Gastroesophageal sphincter (tissue), 4 donors: ENCODE measurements around the gene LRRC36. TPM values are rescaled to one million over a fixed set of nuclear protein-coding genes. Genes with fewer than 3 reads are reported as not detected.

Source experiments
- ATAC-seq: fragments of 150-250 bp; one replicate; pipeline ENCODE4 v1.9.1; 2016; ENCODE audit warnings: mild to moderate bottlenecking, moderate library complexity
- H3K27ac ChIP-seq, 4 donors: fragments of 200-600 bp; sonication (generic) in 3 of 4; 1 replicate in 3 of 4; 2 replicates in 1 of 4; pipeline ENCODE4 v1.5.1; 2016 to 2019
- H3K27me3 ChIP-seq: fragments of 200-600 bp; sonication (generic); one replicate; pipeline ENCODE4 v1.5.1; 2019
- H3K36me3 ChIP-seq, 2 donors: fragments of 200-600 bp; sonication (generic); one replicate each; pipeline ENCODE4 v1.5.1; 2019; ENCODE audit warnings: control low read depth in 1 of 2
- H3K4me1 ChIP-seq, 3 donors: fragments of 200-600 bp; sonication (generic); 1 replicate in 2 of 3; 2 replicates in 1 of 3; pipeline ENCODE4 v1.5.1; 2016 to 2019; ENCODE audit warnings: control low read depth in 2 of 3
- H3K4me3 ChIP-seq, 2 donors: fragments of 200-600 bp; sonication (generic); one replicate each; pipeline ENCODE4 v1.5.1; 2019; ENCODE audit warnings: mild to moderate bottlenecking in 1 of 2, moderate library complexity in 1 of 2
- H3K9me3 ChIP-seq, 3 donors: fragments of 200-600 bp; sonication (generic); one replicate each; pipeline ENCODE4 v1.5.1; 2017 to 2019; ENCODE audit warnings: control low read depth in 2 of 3
- EP300 ChIP-seq: sonication (generic); formaldehyde crosslinking; IDR thresholded peaks from one replicate; pipeline ENCODE4 v1.6.1; 2017; ENCODE audit warnings: antibody characterized with exemption, mild to moderate bottlenecking
- POLR2A ChIP-seq, 2 donors: fragments of 450-650 bp; IDR thresholded peaks; one replicate each; pipeline ENCODE4 v1.6.1; 2017; ENCODE audit warnings: antibody characterized with exemption in 2 of 2, mild to moderate bottlenecking in 2 of 2, moderate library complexity in 1 of 2
- POLR2AphosphoS5 ChIP-seq: sonication (generic); formaldehyde crosslinking; IDR thresholded peaks from one replicate; pipeline ENCODE4 v1.6.1; 2017; ENCODE audit warnings: antibody characterized with exemption
- WGBS, 2 donors: methylation state at CpG; one replicate each; pipeline ENCODE4 v1.1.5; 2018; ENCODE audit warnings: low coverage in 1 of 2; 5-methylcytosine and 5-hydroxymethylcytosine counted together
- total RNA-seq, 4 donors: library from RNA; depleted of rRNA; stranded (reverse); fragments of >200 nt; gene quantifications; one replicate each; pipeline ENCODE4 v1.1.0, GENCODE V29; 2016
- TF ChIP-seq, protein P1 (sequence below), 4 experiments: fragments of 200-600 bp in 2 of 4; fragments of 450-650 bp in 2 of 4; sonication (generic) in 1 of 4; IDR thresholded peaks; one replicate each; pipeline ENCODE4 v1.5.1; 2017 to 2019; ENCODE audit warnings: antibody characterized with exemption in 4 of 4, mild to moderate bottlenecking in 2 of 4, moderate library complexity in 2 of 4

LRRC36 gene
- total RNA-seq, 4 donors from 2014 or later: 0.27 TPM; not detected in 3

DNA sequence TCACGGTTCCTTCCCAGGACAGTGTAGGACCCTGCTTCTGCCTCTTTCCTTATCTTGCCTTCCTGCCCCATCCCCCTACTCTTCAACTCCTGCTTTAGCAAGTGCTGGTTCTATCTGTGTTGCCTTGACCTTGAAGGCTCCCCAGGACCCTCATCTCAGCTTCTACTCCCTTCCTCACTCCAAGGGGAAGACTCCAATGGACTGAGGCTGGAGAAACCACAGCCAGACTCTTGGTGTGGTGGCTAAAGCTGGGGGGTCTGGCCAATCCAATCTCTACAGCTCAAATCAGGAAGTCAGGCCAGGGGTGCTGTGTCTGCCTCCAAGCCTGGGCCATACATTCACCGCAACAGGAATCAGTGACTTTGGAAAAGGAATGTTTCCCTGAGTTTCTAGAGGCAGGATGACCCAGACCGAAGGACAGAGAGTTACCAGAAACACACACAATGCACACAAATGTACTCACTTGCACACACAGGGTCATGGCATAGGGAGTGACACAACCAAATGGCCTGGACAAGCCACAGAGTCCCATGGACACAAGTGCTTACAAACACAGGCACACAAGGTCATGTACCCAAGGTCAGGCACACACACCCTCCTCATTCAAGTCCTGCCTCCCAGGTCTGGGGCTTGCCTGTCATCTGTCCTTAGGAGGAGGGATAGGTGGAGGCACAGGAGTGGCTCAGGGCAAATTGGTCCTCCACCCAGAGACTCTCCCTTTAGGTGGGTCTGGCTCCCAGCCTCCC is 102.6 kb downstream of the LRRC36 start:
- peaks cover 0 to 41% (median 15%) of the 10 kb centered on the region in 3 donors for H3K4me1 ChIP-seq
- 90 to 100% methylated on average over 1 to 2 of the region's 3 CpGs for WGBS, 2 donors
- peaks cover 59% of the 10 kb centered on the region for H3K27me3 ChIP-seq
- H3K9me3 ChIP-seq: no peaks in the 10 kb centered on the region
- no peak overlapping the region for H3K27ac ChIP-seq
- TF ChIP-seq, protein P1, sequence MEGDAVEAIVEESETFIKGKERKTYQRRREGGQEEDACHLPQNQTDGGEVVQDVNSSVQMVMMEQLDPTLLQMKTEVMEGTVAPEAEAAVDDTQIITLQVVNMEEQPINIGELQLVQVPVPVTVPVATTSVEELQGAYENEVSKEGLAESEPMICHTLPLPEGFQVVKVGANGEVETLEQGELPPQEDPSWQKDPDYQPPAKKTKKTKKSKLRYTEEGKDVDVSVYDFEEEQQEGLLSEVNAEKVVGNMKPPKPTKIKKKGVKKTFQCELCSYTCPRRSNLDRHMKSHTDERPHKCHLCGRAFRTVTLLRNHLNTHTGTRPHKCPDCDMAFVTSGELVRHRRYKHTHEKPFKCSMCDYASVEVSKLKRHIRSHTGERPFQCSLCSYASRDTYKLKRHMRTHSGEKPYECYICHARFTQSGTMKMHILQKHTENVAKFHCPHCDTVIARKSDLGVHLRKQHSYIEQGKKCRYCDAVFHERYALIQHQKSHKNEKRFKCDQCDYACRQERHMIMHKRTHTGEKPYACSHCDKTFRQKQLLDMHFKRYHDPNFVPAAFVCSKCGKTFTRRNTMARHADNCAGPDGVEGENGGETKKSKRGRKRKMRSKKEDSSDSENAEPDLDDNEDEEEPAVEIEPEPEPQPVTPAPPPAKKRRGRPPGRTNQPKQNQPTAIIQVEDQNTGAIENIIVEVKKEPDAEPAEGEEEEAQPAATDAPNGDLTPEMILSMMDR (IDR thresholded peaks at IDR 0.05): no peak
- TF ChIP-seq EP300: no peak
- no peak for TF ChIP-seq POLR2A (IDR thresholded peaks at IDR 0.05)
- no peak for TF ChIP-seq POLR2AphosphoS5
- ATAC-seq: no peak
- H3K4me3 ChIP-seq: no peak overlapping the region
- no peaks in the 10 kb centered on the region for H3K36me3 ChIP-seq

DNA sequence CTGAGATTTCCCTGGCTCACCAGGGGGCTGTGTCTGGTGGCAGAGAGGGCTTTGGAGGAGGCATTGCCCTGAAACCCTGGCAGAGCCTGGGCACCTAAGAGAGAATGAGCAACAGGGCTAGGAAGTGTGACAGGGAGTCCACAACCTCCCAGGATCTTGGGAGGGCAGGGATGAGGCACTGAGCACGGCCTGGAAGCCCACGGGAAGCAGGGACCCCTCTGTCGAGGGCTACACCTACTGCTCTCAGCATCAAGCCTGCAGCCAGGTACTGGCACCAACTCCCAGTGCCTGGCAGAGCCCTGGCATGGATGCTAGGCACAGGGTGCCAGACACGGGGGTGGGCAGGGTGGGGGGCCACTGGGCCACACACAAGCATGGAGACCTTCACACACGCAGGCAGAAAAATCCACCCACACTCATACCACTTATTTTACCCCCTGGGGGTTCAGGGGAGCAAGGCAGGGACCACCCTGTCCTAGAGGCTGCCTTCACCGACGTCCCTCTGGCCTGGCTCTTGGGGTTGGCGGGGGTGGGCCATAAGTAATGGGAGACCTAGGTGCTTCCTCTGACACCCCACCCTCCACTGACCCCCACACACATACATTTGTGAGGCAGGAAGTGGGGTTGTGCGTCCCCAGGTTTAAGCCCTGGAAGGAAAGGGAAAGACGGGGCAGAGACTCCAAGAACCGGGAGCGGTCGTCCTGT is 103.3 kb downstream of the LRRC36 start:
- peaks cover 52% of the 10 kb centered on the region for H3K27me3 ChIP-seq
- no peak for ATAC-seq
- H3K4me3 ChIP-seq: peak overlapping the region in 1 of 2 donors; percentile 57
- no peaks in the 10 kb centered on the region for H3K36me3 ChIP-seq
- TF ChIP-seq POLR2AphosphoS5: no peak
- TF ChIP-seq EP300: no peak
- no peak for TF ChIP-seq POLR2A (IDR thresholded peaks at IDR 0.05)
- TF ChIP-seq, protein P1 (IDR thresholded peaks at IDR 0.05): no peak
- no peaks in the 10 kb centered on the region for H3K9me3 ChIP-seq
- peaks cover 0 to 41% (median 15%) of the 10 kb centered on the region in 3 donors for H3K4me1 ChIP-seq
- H3K27ac ChIP-seq: peak overlapping the region in 1 of 4 donors; percentile 61
- WGBS, 2 donors: 16% methylated on average over 7 of the region's 13 CpGs; no CpG with 5 or more reads in 1 of the 2 donors

DNA sequence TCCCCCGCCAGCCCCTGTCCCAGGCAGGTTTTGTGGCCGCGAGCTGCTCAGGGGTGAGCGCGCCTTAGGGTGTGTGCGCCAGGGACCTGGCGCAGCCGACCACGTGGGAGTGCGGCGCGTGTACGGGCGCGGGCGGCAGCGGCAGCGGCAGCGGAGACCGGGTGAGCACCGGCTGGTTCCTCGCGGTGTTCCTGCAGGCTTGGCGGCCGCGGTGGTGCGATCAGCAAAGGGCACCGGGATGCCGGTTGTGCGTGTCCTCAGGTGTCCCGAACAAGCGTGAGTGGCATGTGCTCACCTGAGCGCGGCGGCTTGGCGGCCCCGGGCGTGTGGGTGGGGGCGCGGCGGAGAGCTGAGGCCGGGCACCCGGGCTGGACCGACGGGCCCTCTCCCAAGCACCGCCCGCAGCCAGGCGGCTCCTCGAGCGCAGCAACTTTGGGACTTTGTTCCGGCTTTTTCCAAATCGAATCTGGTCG is 103.9 kb downstream of the LRRC36 start:
- Histone ChIP-seq H3K4me3 (peak overlapping the region; percentile 21 to 57), H3K27ac (peak overlapping the region in 2 of 4 donors; percentile 61 to 63)
- TF ChIP-seq POLR2AphosphoS5 (no peak), EP300 (no peak), POLR2A (IDR thresholded peaks at IDR 0.05) (no peak)
- TF ChIP-seq, protein P1 (IDR thresholded peaks at IDR 0.05): no peak

DNA sequence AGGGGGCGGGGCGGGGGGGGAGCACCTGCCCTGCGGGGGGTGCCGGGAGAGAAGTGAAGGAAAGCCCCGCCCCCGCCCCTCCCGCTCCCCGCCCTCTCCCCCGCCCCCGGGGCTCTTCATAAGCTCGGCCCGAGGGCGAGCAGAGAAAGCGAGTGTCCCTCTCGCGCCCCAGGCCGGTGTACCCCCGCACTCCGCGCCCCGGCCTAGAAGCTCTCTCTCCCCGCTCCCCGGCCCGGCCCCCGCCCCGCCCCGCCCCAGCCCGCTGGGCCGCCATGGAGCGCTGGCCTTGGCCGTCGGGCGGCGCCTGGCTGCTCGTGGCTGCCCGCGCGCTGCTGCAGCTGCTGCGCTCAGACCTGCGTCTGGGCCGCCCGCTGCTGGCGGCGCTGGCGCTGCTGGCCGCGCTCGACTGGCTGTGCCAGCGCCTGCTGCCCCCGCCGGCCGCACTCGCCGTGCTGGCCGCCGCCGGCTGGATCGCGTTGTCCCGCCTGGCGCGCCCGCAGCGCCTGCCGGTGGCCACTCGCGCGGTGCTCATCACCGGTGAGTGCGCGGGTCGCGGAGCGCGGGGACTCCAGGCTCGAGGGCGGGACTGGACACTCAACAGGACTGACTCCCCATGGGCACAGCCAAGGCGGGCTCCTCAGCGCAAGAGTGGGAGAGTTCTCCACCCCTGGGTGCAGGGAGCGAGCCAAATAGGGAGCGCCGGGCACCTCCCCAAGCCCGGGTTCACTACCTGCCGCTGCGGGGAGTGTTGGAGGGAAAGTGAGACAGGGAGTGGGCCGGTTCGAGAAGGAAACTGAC is 104.6 kb downstream of the LRRC36 start, which contains the start of gene HSD11B2:
TSS of gene HSD11B2 (plus strand) at position 145 of the 798 bp plus-strand sequence. CDS start at position 273, 128 bp downstream.
- no CpG with 5 or more reads among the region's 87 CpGs for WGBS, 2 donors
- H3K27me3 ChIP-seq: peaks cover 40% of the 10 kb centered on the region
- H3K9me3 ChIP-seq: no peaks in the 10 kb centered on the region
- peaks cover 0 to 41% (median 15%) of the 10 kb centered on the region in 3 donors for H3K4me1 ChIP-seq
- no peak for TF ChIP-seq POLR2A (IDR thresholded peaks at IDR 0.05)
- TF ChIP-seq, protein P1 (IDR thresholded peaks at IDR 0.05): peak in 2 of 4 experiments; percentile 18 to 27
- peak within 1 kb of the TSS in 3 of 4 donors; percentile 59 to 63 (median 61) for H3K27ac ChIP-seq
- peak; percentile 75 for ATAC-seq
- peak within 1 kb of the TSS; percentile 21 to 57 for H3K4me3 ChIP-seq
- H3K36me3 ChIP-seq: peaks cover 0 to 10% of the 10 kb centered on the region in 2 donors

More for the DNA sequence above, 103.9 kb downstream of the LRRC36 start:
- 20% methylated on average over 1 of the region's 53 CpGs; no CpG with 5 or more reads in 1 of the 2 donors for WGBS, 2 donors
- Histone ChIP-seq H3K36me3 (peaks cover 0 to 3% of the 10 kb centered on the region in 2 donors), H3K27me3 (peaks cover 46% of the 10 kb centered on the region), H3K4me1 (peaks cover 0 to 41% (median 15%) of the 10 kb centered on the region in 3 donors), H3K9me3 (no peaks in the 10 kb centered on the region)
- ATAC-seq: peak; percentile 2
